ENCODE data around the gene GRIA1. TPM values are rescaled to one million over a fixed set of nuclear protein-coding genes. Genes with fewer than 3 reads are reported as not detected.

The GRIA1 gene
- total RNA-seq, 2 donors from 2014 or later = 12.4 to 39.0 TPM

DNA sequence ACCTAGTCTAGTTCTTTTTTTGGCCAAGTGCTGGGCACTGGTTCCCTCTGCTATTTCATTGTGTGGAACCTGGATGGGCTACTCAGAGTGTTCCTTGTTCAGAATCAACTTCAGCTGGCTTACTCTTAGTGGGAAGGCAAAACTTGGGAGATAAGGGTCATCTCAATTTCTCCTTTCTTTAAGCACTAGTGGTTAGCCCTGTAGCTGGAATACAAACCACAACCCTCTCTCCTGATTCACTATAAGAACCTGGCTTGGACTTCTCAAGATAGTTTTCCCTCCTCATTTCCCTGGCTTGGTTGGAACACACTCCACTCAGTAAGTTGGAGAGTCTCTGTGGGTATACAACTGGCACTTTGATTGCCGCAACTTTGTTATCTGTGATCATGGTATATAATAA, 35.1 kb downstream of the GRIA1 start:
- Histone ChIP-seq H3K9me3 (no peaks in the 10 kb centered on the region), H3K36me3 (no peaks in the 10 kb centered on the region), H3K27me3 (replicated peaks; ENCODE audit: insufficient read depth) (no peaks in the 10 kb centered on the region), H3K27ac (no peak overlapping the region), H3K4me1 (ENCODE audit: control insufficient read depth in 1 of 2, low read depth in 2 of 2) (peaks cover 15 to 30% of the 10 kb centered on the region in 2 donors), H3K4me3 (no peak overlapping the region)
- DNase-seq (ENCODE audit: low spot score) (no peak), ATAC-seq (ENCODE audit: insufficient number of reproducible peaks, low FRiP score, low read depth) (no peak)
- TF ChIP-seq, protein P1, sequence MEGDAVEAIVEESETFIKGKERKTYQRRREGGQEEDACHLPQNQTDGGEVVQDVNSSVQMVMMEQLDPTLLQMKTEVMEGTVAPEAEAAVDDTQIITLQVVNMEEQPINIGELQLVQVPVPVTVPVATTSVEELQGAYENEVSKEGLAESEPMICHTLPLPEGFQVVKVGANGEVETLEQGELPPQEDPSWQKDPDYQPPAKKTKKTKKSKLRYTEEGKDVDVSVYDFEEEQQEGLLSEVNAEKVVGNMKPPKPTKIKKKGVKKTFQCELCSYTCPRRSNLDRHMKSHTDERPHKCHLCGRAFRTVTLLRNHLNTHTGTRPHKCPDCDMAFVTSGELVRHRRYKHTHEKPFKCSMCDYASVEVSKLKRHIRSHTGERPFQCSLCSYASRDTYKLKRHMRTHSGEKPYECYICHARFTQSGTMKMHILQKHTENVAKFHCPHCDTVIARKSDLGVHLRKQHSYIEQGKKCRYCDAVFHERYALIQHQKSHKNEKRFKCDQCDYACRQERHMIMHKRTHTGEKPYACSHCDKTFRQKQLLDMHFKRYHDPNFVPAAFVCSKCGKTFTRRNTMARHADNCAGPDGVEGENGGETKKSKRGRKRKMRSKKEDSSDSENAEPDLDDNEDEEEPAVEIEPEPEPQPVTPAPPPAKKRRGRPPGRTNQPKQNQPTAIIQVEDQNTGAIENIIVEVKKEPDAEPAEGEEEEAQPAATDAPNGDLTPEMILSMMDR (IDR thresholded peaks at IDR 0.05) = no peak

GRCh38 chr5:153530357-153531143, 40.1 kb downstream of the GRIA1 start:
- ATAC-seq (ENCODE audit: insufficient number of reproducible peaks, low FRiP score, low read depth) = no peak
- DNase-seq (ENCODE audit: low spot score) = no peak

GRCh38 chr5:153533546-153533945, 43.1 kb downstream of the GRIA1 start:
- Histone ChIP-seq H3K27ac (peak overlapping the region in 1 of 2 donors; percentile 46), H3K4me1 (ENCODE audit: control insufficient read depth in 1 of 2, low read depth in 2 of 2) (peaks cover 3 to 21% of the 10 kb centered on the region in 2 donors), H3K9me3 (no peaks in the 10 kb centered on the region), H3K4me3 (no peak overlapping the region), H3K36me3 (no peaks in the 10 kb centered on the region), H3K27me3 (replicated peaks; ENCODE audit: insufficient read depth) (no peaks in the 10 kb centered on the region)
- ATAC-seq (ENCODE audit: insufficient number of reproducible peaks, low FRiP score, low read depth) (no peak), DNase-seq (ENCODE audit: low spot score) (no peak)
- TF ChIP-seq, protein P1 (IDR thresholded peaks at IDR 0.05) = no peak

More at GRCh38 chr5:153530357-153531143, 40.1 kb downstream of the GRIA1 start:
- Histone ChIP-seq H3K4me3 (no peak overlapping the region), H3K36me3 (no peaks in the 10 kb centered on the region), H3K27ac (no peak overlapping the region), H3K9me3 (no peaks in the 10 kb centered on the region), H3K27me3 (replicated peaks; ENCODE audit: insufficient read depth) (no peaks in the 10 kb centered on the region), H3K4me1 (ENCODE audit: control insufficient read depth in 1 of 2, low read depth in 2 of 2) (peaks cover 3 to 21% of the 10 kb centered on the region in 2 donors)
- TF ChIP-seq, protein P1 (IDR thresholded peaks at IDR 0.05) = no peak

GRCh38 chr5:153534102-153534501, 43.6 kb downstream of the GRIA1 start:
- H3K27ac ChIP-seq = peak overlapping the region in 1 of 2 donors; percentile 46
- H3K9me3 ChIP-seq = no peaks in the 10 kb centered on the region
- H3K4me3 ChIP-seq = no peak overlapping the region
- TF ChIP-seq, protein P1 (IDR thresholded peaks at IDR 0.05) = no peak
- peaks cover 3 to 21% of the 10 kb centered on the region in 2 donors for H3K4me1 ChIP-seq (ENCODE audit: control insufficient read depth in 1 of 2, low read depth in 2 of 2)
- H3K36me3 ChIP-seq = no peaks in the 10 kb centered on the region
- no peaks in the 10 kb centered on the region for H3K27me3 ChIP-seq (replicated peaks; ENCODE audit: insufficient read depth)
- ATAC-seq (ENCODE audit: insufficient number of reproducible peaks, low FRiP score, low read depth) (no peak), DNase-seq (ENCODE audit: low spot score) (no peak)

DNA sequence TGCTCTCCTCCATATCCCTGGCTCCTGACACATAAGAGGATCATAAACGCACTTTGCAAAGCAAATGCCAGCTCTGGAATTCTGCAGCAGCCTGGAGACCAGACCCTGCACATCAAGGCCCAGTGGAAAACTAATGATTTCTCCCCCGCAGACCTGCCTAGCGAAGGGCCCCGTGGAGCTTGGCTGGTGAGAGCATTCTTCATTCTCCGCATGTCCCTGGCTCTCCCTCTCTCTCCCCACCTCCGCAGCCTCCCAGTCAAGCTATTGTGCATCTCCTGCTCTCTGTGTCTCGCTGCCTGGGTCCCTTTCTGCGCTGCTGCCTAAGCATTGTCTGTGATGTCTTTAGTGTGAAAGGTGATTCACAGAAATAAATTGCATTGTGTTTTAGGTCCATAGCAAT, 46.7 kb downstream of the GRIA1 start:
- TF ChIP-seq, protein P1 (IDR thresholded peaks at IDR 0.05) = no peak
- Histone ChIP-seq H3K36me3 (no peaks in the 10 kb centered on the region), H3K9me3 (no peaks in the 10 kb centered on the region), H3K27ac (no peak overlapping the region), H3K27me3 (replicated peaks; ENCODE audit: insufficient read depth) (no peaks in the 10 kb centered on the region), H3K4me1 (ENCODE audit: control insufficient read depth in 1 of 2, low read depth in 2 of 2) (peaks cover 3 to 21% of the 10 kb centered on the region in 2 donors), H3K4me3 (no peak overlapping the region)
- DNase-seq (ENCODE audit: low spot score) (no peak), ATAC-seq (ENCODE audit: insufficient number of reproducible peaks, low FRiP score, low read depth) (no peak)
